H1 (cell line): Measurements from ENCODE around the gene SLC38A8. TPM values are rescaled to one million over a fixed set of nuclear protein-coding genes. Genes with fewer than 3 reads are reported as not detected.

Experiments
- BACH1 ChIP-seq: IDR thresholded peaks from 2 replicates; pipeline ENCODE4 v1.6.1; 2012; ENCODE audit warnings: low read length, improper control_type of control experiment
- CBX8 ChIP-seq: fragments of 300-800, 300-1000 bp; sonication (generic); IDR thresholded peaks from 2 replicates; pipeline ENCODE4 v1.7.1; 2016; ENCODE audit warnings: low read depth, low read length, borderline replicate concordance
- KDM4A ChIP-seq: IDR thresholded peaks from one replicate; pipeline ENCODE4 v1.7.1; 2012; ENCODE audit warnings: low read depth, mild to moderate bottlenecking, moderate library complexity, low read length, inconsistent platforms; ENCODE audit not compliant: severe bottlenecking
- POU5F1 ChIP-seq: IDR thresholded peaks from 2 replicates; pipeline ENCODE4 v1.6.1; 2011; ENCODE audit warnings: low read depth, mild to moderate bottlenecking, low read length, moderate library complexity
- YY1 ChIP-seq: IDR thresholded peaks from 2 replicates; pipeline ENCODE4 v1.6.1; 2011; ENCODE audit warnings: low read depth, mild to moderate bottlenecking, low read length
- polyA plus RNA-seq, 7 experiments: library from polyadenylated mRNA; depleted of rRNA in 3 of 7; stranded (reverse) in 5 of 7; unstranded in 2 of 7; fragments of >200 nt in 5 of 7; fragments of 200-250 nt in 2 of 7; gene quantifications; 1 replicate in 5 of 7; 2 replicates in 1 of 7; 4 replicates in 1 of 7; pipeline versions ENCODE4 v1.2.1 to v1.2.3, GENCODE V29; 2011 to 2013; ENCODE audit warnings: missing spikeins in 2 of 7, mixed read lengths in 2 of 7
- total RNA-seq: library from RNA; stranded (reverse); fragmentation: NEBNext Ultra II Directional; extraction: Animal tissue kit (Norgen Biotek cat#: 25700); gene quantifications from 2 replicates; pipeline ENCODE4 v1.2.1, GENCODE V29; 2021
- TF ChIP-seq, protein P1 (sequence below): fragments of 300-600 bp; sonication (generic); IDR thresholded peaks from 2 replicates; pipeline ENCODE4 v1.7.1; 2012; ENCODE audit warnings: low read length, moderate library complexity, mild to moderate bottlenecking, inconsistent platforms; ENCODE audit not compliant: insufficient replicate concordance
- TF ChIP-seq, protein P2 (sequence below): IDR thresholded peaks from 2 replicates; pipeline ENCODE4 v1.6.1; 2011; ENCODE audit warnings: low read length, improper control_type of control experiment
- TF ChIP-seq, protein P3 (sequence below): IDR thresholded peaks from 2 replicates; pipeline ENCODE4 v1.6.1; 2012; ENCODE audit warnings: inconsistent platforms

The SLC38A8 gene
- total and polyA plus RNA-seq, 2 of the 8 experiments (the other 6 are each of a cell fraction or from before 2014, with no cell fraction given) = 0.08 TPM; not detected in 1

DNA sequence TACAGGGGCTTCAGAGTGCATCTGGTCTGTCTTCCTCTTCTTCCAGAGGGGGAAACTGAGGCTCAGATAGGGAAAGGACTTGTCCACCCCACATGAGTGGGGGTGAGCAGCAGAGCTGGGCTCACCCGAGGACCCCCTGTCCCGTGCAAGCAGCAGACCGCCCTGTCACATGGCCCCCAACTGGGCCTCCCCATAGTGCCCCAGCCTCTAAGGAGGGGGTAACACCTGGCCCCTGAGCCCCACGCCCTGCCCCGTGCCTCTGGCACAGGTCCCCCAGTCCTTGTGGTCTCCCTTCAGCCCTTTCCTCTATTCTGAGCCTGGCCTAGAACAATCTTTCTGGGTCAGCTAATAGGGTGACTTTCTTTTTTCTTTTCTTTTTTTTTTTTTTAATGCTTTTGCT is 81.0 kb downstream of the SLC38A8 start (continued):
- TF ChIP-seq, protein P1, sequence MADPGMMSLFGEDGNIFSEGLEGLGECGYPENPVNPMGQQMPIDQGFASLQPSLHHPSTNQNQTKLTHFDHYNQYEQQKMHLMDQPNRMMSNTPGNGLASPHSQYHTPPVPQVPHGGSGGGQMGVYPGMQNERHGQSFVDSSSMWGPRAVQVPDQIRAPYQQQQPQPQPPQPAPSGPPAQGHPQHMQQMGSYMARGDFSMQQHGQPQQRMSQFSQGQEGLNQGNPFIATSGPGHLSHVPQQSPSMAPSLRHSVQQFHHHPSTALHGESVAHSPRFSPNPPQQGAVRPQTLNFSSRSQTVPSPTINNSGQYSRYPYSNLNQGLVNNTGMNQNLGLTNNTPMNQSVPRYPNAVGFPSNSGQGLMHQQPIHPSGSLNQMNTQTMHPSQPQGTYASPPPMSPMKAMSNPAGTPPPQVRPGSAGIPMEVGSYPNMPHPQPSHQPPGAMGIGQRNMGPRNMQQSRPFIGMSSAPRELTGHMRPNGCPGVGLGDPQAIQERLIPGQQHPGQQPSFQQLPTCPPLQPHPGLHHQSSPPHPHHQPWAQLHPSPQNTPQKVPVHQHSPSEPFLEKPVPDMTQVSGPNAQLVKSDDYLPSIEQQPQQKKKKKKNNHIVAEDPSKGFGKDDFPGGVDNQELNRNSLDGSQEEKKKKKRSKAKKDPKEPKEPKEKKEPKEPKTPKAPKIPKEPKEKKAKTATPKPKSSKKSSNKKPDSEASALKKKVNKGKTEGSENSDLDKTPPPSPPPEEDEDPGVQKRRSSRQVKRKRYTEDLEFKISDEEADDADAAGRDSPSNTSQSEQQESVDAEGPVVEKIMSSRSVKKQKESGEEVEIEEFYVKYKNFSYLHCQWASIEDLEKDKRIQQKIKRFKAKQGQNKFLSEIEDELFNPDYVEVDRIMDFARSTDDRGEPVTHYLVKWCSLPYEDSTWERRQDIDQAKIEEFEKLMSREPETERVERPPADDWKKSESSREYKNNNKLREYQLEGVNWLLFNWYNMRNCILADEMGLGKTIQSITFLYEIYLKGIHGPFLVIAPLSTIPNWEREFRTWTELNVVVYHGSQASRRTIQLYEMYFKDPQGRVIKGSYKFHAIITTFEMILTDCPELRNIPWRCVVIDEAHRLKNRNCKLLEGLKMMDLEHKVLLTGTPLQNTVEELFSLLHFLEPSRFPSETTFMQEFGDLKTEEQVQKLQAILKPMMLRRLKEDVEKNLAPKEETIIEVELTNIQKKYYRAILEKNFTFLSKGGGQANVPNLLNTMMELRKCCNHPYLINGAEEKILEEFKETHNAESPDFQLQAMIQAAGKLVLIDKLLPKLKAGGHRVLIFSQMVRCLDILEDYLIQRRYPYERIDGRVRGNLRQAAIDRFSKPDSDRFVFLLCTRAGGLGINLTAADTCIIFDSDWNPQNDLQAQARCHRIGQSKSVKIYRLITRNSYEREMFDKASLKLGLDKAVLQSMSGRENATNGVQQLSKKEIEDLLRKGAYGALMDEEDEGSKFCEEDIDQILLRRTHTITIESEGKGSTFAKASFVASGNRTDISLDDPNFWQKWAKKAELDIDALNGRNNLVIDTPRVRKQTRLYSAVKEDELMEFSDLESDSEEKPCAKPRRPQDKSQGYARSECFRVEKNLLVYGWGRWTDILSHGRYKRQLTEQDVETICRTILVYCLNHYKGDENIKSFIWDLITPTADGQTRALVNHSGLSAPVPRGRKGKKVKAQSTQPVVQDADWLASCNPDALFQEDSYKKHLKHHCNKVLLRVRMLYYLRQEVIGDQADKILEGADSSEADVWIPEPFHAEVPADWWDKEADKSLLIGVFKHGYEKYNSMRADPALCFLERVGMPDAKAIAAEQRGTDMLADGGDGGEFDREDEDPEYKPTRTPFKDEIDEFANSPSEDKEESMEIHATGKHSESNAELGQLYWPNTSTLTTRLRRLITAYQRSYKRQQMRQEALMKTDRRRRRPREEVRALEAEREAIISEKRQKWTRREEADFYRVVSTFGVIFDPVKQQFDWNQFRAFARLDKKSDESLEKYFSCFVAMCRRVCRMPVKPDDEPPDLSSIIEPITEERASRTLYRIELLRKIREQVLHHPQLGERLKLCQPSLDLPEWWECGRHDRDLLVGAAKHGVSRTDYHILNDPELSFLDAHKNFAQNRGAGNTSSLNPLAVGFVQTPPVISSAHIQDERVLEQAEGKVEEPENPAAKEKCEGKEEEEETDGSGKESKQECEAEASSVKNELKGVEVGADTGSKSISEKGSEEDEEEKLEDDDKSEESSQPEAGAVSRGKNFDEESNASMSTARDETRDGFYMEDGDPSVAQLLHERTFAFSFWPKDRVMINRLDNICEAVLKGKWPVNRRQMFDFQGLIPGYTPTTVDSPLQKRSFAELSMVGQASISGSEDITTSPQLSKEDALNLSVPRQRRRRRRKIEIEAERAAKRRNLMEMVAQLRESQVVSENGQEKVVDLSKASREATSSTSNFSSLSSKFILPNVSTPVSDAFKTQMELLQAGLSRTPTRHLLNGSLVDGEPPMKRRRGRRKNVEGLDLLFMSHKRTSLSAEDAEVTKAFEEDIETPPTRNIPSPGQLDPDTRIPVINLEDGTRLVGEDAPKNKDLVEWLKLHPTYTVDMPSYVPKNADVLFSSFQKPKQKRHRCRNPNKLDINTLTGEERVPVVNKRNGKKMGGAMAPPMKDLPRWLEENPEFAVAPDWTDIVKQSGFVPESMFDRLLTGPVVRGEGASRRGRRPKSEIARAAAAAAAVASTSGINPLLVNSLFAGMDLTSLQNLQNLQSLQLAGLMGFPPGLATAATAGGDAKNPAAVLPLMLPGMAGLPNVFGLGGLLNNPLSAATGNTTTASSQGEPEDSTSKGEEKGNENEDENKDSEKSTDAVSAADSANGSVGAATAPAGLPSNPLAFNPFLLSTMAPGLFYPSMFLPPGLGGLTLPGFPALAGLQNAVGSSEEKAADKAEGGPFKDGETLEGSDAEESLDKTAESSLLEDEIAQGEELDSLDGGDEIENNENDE = no peak
- TF ChIP-seq, protein P2, sequence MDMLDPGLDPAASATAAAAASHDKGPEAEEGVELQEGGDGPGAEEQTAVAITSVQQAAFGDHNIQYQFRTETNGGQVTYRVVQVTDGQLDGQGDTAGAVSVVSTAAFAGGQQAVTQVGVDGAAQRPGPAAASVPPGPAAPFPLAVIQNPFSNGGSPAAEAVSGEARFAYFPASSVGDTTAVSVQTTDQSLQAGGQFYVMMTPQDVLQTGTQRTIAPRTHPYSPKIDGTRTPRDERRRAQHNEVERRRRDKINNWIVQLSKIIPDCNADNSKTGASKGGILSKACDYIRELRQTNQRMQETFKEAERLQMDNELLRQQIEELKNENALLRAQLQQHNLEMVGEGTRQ = no peak
- TF ChIP-seq, protein P3, sequence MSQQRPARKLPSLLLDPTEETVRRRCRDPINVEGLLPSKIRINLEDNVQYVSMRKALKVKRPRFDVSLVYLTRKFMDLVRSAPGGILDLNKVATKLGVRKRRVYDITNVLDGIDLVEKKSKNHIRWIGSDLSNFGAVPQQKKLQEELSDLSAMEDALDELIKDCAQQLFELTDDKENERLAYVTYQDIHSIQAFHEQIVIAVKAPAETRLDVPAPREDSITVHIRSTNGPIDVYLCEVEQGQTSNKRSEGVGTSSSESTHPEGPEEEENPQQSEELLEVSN = no peak
- TF ChIP-seq KDM4A (no peak), POU5F1 (no peak), CBX8 (no peak), BACH1 (no peak), YY1 (no peak)
